ENCODE data around the gene CCDC40.
"Not testable (repeated sequence)": the region's sequence is repeated elsewhere in the genome, so short reads cannot be mapped to it uniquely, and the experiment has no call there.

DNA sequence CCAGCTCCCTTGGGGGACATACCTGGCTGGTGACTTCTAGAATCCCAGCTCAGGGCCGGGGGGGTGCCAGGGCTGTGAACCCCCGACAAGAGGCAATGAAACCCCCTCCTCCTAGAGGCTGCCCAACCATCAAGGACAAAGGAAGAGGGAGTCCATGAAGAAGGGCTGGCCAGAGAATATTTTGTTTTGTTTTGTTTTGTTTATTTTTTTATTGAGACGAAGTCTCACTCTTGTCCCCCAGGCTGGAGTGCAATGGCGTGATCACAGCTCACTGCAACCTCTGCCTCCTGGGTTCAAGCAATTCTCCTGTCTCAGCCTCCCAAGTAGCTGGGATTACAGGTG lies 42.2 kb upstream of the CCDC40 start:
- TF ChIP-seq POLR2AphosphoS5, POLR2A (IDR thresholded peaks at IDR 0.05): not testable (repeated sequence)
- TF ChIP-seq, protein P1, sequence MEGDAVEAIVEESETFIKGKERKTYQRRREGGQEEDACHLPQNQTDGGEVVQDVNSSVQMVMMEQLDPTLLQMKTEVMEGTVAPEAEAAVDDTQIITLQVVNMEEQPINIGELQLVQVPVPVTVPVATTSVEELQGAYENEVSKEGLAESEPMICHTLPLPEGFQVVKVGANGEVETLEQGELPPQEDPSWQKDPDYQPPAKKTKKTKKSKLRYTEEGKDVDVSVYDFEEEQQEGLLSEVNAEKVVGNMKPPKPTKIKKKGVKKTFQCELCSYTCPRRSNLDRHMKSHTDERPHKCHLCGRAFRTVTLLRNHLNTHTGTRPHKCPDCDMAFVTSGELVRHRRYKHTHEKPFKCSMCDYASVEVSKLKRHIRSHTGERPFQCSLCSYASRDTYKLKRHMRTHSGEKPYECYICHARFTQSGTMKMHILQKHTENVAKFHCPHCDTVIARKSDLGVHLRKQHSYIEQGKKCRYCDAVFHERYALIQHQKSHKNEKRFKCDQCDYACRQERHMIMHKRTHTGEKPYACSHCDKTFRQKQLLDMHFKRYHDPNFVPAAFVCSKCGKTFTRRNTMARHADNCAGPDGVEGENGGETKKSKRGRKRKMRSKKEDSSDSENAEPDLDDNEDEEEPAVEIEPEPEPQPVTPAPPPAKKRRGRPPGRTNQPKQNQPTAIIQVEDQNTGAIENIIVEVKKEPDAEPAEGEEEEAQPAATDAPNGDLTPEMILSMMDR (IDR thresholded peaks at IDR 0.05 in 8 of 11, conservative IDR thresholded peaks at IDR 0.05 in 3 of 11): not testable (repeated sequence)

All from spleen (tissue), 7 donors.